HG02870 (cell line): ENCODE measurements around the gene P2RX2.

Experiments used
- ATAC-seq: cut with Tn5 transposase; IDR thresholded peaks from one replicate; pipeline ENCODE4 v1.9.1; 2021; ENCODE audit warnings: mild to moderate bottlenecking, moderate library complexity; ENCODE audit not compliant: unreplicated experiment

The P2RX2 gene

GRCh38 chr12:132602572-132603239, 15.9 kb upstream of the P2RX2 start:
- no peak for ATAC-seq

DNA sequence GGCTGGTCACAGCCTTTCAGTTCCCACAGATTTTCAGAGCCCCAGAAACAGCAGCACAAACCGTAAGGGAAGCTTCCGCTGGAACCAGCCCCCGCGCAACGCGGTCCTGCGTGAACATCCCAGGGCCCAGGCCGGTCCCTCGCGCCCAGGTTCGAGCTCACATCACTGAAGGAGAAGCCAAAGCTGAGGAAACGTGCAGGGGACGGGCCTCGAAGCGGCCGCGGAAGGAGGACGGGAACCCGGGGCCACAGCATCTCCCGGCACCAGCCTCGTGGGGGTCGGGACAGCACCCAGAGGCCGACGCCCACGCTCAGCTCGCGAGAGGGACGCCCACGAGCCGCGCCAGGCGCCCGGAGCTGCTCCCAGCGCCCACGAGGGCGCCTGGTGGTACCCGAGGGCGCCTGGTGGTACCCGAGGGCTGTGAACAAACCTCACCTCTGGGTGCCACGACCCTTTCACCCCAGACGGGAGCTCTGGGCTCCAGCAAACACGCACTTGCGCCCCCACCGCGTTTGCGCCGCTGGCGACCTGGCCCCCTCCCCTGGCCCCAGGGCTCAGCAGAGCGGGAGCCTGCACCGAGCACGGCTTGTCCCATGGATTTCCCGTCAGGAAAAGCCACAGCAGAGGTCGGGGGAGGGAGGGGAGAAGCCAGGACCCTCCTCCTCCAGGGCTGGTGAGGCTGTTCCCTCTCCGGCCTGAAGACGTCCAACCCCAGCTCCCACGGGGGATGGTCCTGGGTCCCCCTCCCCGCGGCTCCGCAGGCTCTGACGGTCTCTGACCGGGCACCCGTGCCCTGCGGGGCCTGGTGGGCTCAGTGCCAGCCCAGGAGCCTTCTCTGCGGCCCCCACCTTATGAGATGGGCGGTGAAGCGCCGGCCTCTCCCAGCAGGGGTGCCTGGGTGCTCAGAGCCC, 15.1 kb upstream of the P2RX2 start:
- ATAC-seq, result no peak

DNA sequence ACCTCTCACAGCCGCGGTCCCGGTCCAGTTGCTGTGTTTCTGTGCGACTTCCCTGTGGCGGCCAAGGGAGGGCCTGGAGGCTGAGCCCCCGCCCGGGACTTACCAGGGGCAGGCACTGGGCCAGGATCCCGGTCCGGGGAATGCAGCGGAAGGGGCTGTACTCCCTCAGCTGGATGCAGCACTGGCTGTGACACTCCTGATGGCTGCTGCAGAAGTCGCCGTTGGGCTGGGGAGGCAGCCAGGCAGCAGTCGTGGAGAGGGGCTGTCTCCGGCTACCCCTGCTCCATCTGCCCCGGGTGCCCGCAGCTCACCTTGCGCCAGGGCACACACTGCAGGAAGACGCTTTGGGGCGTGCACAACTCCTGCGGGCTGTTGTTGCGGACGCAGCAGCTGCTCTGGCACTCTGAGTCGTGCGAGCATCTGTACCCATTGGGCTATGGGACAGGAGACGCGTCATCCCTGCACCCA, 14.4 kb upstream of the P2RX2 start:
- ATAC-seq, result no peak

DNA sequence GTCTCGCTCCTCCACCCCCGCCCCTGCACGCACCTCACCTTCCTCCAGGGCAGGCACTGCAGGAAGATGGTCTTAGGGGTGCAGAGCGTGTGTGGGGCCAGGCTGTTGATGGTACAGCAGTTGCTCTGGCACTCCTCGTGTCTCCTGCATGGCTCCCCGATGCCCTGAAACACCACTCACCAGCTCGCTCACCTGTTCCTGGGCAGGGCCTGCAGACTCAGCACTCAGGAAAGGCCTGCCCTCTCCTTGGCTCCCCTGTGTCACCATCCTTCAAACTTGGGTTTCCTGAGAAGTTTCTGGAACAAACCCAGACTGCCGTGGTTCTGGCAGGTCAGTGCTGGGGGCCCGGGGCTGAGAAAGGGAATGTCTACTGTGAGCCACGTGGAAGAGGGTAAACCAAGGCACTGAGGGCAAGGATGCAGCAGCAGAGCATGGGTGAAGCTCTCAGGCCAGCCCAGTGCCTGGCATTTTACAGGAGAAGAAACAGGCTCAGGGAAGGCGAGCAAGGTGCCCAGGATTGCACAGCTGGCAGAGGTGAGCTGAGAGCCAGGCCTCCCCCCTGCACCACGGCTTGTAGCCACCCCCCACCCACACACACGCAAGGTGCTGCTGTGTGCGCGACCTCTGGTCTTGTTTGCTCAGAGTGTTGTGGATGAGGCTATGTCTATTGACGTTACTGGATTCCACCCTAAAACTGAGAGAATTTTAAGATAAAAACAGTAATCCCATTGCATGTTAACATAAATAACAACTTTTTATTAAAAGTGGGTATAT, 13.7 kb upstream of the P2RX2 start:
- no peak for ATAC-seq

DNA sequence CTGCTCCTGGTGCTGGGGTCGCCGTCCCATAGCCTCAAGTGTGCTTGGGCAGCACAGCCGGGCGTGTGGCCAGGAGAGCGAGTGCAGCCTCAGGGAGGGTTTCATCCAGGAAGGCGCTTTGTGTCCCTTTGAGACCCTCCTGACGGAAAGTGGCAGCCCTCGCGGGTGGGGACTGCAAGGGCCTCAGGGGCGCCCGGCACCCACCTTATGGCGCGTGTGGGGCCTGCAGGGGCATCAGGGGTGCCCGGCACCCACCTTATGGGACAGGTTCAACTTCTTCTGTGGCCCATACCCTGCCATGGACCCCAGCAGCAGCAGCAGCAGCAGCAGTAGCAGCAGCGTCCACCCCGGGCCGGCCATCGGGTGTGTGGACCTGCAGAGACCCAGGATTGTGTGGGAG, 12.7 kb upstream of the P2RX2 start:
- ATAC-seq, result no peak

DNA sequence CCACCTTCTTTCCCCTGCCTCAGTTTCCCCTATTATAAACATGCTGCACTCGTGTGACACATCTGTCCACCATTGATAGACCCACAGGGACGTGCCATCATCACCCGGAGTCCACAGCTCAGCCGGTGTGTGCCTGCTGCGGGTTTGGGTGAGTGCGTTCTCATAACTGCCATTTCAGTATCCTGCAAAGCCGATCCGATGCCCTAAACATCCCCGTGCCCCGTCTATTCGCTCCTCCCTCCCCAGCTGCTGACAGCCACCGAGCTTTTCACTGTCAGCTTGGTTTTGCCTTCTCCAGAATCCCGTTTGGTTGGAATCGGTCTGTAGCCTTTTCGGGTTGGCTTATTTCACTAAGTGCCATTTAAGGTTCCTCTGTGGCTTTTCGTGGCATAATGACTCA, 12.1 kb upstream of the P2RX2 start:
- no peak for ATAC-seq

- ATAC-seq, result no peak
Observed at GRCh38 chr12:132606927-132607326, 11.6 kb upstream of the P2RX2 start.

GRCh38 chr12:132608231-132609171, 10.1 kb upstream of the P2RX2 start:
- ATAC-seq, result no peak

DNA sequence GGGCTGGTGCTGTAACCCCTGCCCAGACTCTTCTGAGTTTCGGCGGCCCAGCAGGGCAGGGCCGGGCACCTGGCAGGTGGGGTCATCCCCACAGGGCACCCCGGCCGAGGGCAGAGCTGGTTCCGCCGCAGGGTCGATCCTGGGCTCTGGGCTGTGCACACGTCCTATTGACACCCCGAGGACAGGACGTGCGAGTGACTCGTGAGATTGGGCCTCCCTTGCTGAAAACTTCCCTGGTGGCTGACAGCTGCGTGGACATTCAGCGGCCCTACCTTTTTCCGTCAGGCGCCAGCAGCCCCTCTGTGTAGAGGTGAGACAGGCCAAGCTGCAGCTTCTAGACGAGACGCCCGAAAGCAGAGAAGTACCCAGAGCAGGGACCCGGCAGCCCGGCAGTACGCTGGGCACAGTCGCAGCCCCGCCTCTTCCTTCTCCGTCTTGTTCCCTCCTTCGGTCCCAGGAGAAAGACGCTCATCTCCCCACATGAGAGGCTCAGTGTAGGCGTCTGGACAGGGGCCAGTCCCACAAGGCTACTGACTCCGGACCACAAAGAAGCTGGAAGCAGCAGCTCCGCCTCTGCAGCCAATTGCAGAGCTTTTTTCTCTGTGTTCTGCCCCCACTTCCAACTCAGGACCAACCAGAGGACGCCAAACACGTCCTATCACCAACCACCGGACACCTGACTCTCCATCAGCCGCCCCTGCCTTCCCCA, 8.4 kb upstream of the P2RX2 start, which contains the start of gene LRCOL1:
LRCOL1 (minus strand) TSS at position 532 of the 709 bp plus-strand sequence. CDS start 4,331 bp downstream, outside the sequence.
- ATAC-seq, result no peak

DNA sequence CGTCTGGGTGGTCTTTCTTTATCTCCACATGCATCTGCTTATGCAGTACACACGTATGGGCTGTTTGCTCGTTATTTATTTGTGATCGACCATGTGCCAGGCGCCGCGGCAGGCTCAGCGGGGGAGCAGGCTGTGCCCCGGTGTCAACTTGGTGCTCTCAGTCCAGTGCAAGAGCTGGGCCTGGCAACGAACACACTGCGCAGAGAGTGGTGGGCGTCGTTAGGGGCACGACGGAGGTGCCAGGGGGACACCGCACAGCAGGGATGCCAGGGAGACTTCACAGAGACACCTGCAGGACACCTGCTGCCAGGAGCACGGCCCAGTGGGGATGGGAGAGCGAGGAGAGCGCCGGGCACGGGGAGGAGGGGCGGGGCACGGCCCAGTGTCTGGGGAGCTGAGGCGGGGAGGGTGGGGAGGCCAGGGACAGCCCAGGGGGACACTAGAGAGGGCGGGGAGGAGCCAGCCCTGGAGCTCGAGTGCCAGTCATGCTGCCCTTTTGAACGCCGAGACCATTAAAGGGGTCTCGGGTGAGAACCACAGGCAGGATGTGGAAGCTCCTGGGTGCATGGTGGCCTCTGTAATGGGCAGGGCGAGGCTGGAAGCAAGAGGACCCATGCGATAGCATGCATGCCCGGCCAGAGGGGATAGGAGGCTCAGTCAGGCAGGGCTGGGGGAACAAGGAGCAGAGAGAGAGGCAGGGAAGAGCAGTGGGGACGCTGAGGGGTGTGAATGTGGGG, 7.5 kb upstream of the P2RX2 start:
- no peak for ATAC-seq

DNA sequence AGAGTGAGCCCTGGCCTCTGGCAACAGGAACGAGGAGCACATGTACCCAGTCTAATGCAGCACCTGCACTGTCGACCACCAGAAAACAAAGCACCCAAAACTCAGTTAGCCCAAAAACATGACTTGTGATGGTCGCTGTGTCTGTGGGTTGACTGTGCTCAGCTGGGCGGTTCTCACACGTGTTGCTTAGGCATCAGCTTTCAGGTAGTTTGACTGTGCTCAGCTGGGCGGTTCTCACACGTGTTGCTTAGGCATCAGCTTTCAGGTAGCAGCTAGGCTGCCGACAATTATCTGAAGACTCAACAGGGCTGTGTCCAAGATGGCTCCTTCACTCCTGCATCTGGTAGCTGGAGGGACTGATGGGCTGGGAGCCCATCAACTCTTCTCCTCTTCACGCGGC, 7.0 kb upstream of the P2RX2 start:
- no peak for ATAC-seq

GRCh38 chr12:132614029-132614428, 4.5 kb upstream of the P2RX2 start:
- no peak for ATAC-seq

DNA sequence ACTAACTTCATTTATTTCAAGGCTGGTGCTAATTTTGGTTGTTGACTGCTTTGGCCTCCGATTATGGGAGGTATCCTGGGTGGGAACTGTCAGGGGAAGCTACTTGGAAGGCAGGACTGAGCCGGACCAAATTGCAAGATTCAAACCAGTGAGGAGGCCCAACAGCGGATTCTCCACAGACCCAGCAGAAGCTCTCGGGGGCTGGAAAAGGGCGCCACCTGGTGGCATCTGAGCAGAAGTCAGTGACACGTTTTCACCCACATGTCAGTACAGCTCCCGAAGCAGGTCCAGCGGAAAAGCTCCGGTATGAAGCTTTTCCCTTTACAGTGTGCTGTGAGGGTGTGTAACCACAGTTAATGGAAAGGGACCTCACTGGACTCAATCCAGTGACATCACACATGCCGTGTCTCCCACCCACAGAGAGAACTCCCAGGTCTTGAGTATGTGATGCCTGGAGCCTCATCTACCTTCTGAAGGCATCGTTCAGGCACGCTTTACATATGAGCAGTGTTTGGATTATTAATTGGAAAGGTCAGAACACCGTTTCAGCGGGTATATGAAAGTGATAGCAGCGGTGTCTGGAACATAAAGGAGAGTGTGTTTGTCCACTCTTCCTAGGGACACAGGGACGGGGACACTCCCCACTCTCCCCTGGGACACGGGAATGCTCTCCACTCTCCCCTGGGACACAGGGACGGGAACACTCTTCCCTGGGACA, 3.6 kb upstream of the P2RX2 start:
- no peak for ATAC-seq

- ATAC-seq, result no peak
Observed at GRCh38 chr12:132615579-132616038, 3.0 kb upstream of the P2RX2 start.

GRCh38 chr12:132617135-132617701, 1.4 kb upstream of the P2RX2 start:
- no peak for ATAC-seq

DNA sequence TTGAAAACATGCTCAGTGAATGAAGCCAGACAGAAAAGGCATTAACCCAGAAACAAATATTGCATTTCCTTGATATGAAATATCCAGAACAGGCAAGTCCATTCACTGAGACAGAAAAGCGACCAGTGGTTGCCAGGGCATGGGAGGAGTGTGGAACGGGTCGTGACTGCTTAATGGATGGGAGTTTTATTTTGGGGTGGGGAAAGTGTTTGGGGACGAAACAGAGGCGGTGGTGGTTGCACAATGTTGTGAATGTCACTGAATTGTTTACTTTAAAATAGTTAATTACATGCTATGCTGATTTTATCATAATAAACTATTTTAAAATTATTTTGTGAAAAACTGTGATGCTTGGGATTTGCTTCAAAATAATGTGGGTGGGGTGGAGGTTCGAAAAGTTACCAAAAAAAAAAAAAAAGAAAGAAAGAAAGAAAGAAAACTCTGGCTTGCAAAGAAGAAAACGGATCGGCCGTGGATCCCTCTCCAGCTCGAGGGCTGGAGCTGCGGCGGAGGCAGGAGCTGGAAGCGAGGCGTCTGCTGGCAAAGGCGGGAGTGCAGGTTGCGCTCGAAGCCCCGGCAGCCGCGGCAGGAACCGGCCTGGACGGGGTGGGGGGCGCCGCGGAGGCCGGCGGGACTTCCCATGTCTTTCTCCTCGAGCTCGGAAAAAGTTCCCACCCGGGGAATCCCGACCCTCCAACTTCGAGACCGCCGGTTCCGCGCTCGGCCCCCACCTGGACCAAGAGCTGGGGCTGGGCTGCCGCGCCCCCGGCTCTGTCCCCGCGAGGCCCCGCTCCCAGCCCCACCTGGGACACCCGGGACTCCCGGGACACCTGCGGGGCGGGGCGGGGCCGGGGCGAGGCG, 524 bp upstream of the P2RX2 start:
- no peak for ATAC-seq

DNA sequence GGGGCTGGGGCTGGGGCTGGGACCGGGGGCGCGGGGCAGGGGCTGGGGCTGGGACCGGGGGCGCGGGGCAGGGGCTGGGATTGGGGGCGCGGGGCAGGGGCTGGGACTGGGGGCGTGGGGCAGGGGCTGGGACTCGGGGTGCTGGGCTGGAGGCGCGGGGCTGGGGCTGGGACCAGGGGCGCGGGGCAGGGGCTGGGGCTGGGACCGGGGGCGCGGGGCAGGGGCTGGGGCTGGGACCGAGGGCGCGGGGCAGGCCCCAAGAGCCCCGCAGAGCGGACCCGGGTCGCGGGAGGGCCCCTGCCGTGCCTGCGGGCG, 452 bp downstream of the P2RX2 start:
- no peak for ATAC-seq
